H9 (cell line): ENCODE results near the gene RSPH9. TPM values are rescaled to one million over a fixed set of nuclear protein-coding genes. Genes with fewer than 3 reads are reported as not detected.

Experiments
- DNase-seq: peaks from one replicate; pipeline ENCODE4 v3.0.0-alpha.2; 2017
- H2AFZ ChIP-seq: one replicate; pipeline ENCODE4 v1.6.1; 2013; ENCODE audit warnings: mild to moderate bottlenecking, low read length, control low read depth, moderate library complexity
- H2AK5ac ChIP-seq: 2 replicates; pipeline ENCODE4 v1.6.1; 2013; ENCODE audit warnings: low read length, control low read depth, mixed read lengths; ENCODE audit not compliant: insufficient read length
- H2BK120ac ChIP-seq: one replicate; pipeline ENCODE4 v1.6.1; 2013; ENCODE audit warnings: low read depth, mild to moderate bottlenecking, low read length, control low read depth, inconsistent platforms; ENCODE audit not compliant: poor library complexity, severe bottlenecking
- H2BK12ac ChIP-seq: 2 replicates; pipeline ENCODE4 v1.6.1; 2013; ENCODE audit warnings: low read length, control low read depth, mixed read lengths, low read depth; ENCODE audit not compliant: insufficient read length
- H2BK15ac ChIP-seq: 2 replicates; pipeline ENCODE4 v1.6.1; 2013; ENCODE audit warnings: low read depth, low read length, control low read depth
- H2BK20ac ChIP-seq: one replicate; pipeline ENCODE4 v1.6.1; 2013; ENCODE audit warnings: low read depth, mild to moderate bottlenecking, low read length, control low read depth, inconsistent platforms; ENCODE audit not compliant: poor library complexity, severe bottlenecking
- H2BK5ac ChIP-seq: 2 replicates; pipeline ENCODE4 v1.6.1; 2013; ENCODE audit warnings: low read length, control low read depth, mixed read lengths; ENCODE audit not compliant: insufficient read length
- H3K14ac ChIP-seq: 2 replicates; pipeline ENCODE4 v1.6.1; 2013; ENCODE audit warnings: low read length, control low read depth; ENCODE audit not compliant: insufficient read depth
- H3K18ac ChIP-seq: 2 replicates; pipeline ENCODE4 v1.6.1; 2013; ENCODE audit warnings: low read depth, mild to moderate bottlenecking, mixed read lengths, low read length, control low read depth; ENCODE audit not compliant: insufficient read length
- H3K23ac ChIP-seq: 2 replicates; pipeline ENCODE4 v1.6.1; 2013; ENCODE audit warnings: low read length, control low read depth, mixed read lengths, low read depth; ENCODE audit not compliant: insufficient read length
- H3K23me2 ChIP-seq: 2 replicates; pipeline ENCODE4 v1.6.1; 2013; ENCODE audit warnings: low read depth, mild to moderate bottlenecking, mixed read lengths, low read length, control low read depth; ENCODE audit not compliant: insufficient read length, poor library complexity, severe bottlenecking
- H3K27ac ChIP-seq: 2 replicates; pipeline ENCODE4 v1.5.1; 2013; ENCODE audit warnings: low read length, control low read depth, mixed read lengths, low read depth; ENCODE audit not compliant: insufficient read length
- H3K27me3 ChIP-seq: 2 replicates; pipeline ENCODE4 v1.6.1; 2013; ENCODE audit warnings: low read length, control low read depth, inconsistent platforms; ENCODE audit not compliant: insufficient read depth
- H3K4ac ChIP-seq: 2 replicates; pipeline ENCODE4 v1.6.1; 2013; ENCODE audit warnings: low read depth, mild to moderate bottlenecking, control low read depth, inconsistent platforms, low read length, moderate library complexity
- H3K4me1 ChIP-seq: 2 replicates; pipeline ENCODE4 v1.6.1; 2013; ENCODE audit warnings: low read length, control low read depth, inconsistent platforms; ENCODE audit not compliant: insufficient read depth
- H3K4me2 ChIP-seq: 2 replicates; pipeline ENCODE4 v1.6.1; 2013; ENCODE audit warnings: low read length, control low read depth, mixed read lengths; ENCODE audit not compliant: insufficient read length, insufficient read depth
- H3K56ac ChIP-seq: 2 replicates; pipeline ENCODE4 v1.6.1; 2013; ENCODE audit warnings: low read depth, mild to moderate bottlenecking, mixed read lengths, low read length, control low read depth; ENCODE audit not compliant: insufficient read length
- H3K79me1 ChIP-seq: 2 replicates; pipeline ENCODE4 v1.6.1; 2013; ENCODE audit warnings: low read depth, mild to moderate bottlenecking, moderate library complexity, low read length, control low read depth, inconsistent platforms; ENCODE audit not compliant: insufficient read depth, poor library complexity, severe bottlenecking
- H3K79me2 ChIP-seq: 2 replicates; pipeline ENCODE4 v1.6.1; 2013; ENCODE audit warnings: low read length, control low read depth, inconsistent platforms; ENCODE audit not compliant: insufficient read depth
- H3K9ac ChIP-seq: 2 replicates; pipeline ENCODE4 v1.6.1; 2013; ENCODE audit warnings: low read length, control low read depth, mixed read lengths; ENCODE audit not compliant: insufficient read length; ENCODE audit errors: extremely low read depth
- H3K9me3 ChIP-seq: one replicate; pipeline ENCODE4 v1.6.1; 2013; ENCODE audit warnings: low read depth, low read length, inconsistent platforms; ENCODE audit not compliant: control insufficient read depth
- H3T11ph ChIP-seq: one replicate; pipeline ENCODE4 v1.6.1; 2013; ENCODE audit warnings: mild to moderate bottlenecking, low read length, control low read depth, inconsistent platforms
- H4K20me1 ChIP-seq: one replicate; pipeline ENCODE4 v1.6.1; 2013; ENCODE audit not compliant: control insufficient read depth, insufficient read length, insufficient read depth
- H4K5ac ChIP-seq: 2 replicates; pipeline ENCODE4 v1.6.1; 2013; ENCODE audit warnings: low read depth, mild to moderate bottlenecking, mixed read lengths, low read length, control low read depth; ENCODE audit not compliant: insufficient read length
- H4K8ac ChIP-seq: replicated peaks from 2 replicates; pipeline ENCODE4 v1.6.1; 2013; ENCODE audit warnings: low read length, control low read depth, mixed read lengths, low read depth; ENCODE audit not compliant: insufficient read length
- H4K91ac ChIP-seq: 2 replicates; pipeline ENCODE4 v1.6.1; 2013; ENCODE audit warnings: low read depth, mild to moderate bottlenecking, moderate library complexity, mixed read lengths, low read length, control low read depth; ENCODE audit not compliant: insufficient read length
- H3K27ac Mint-ChIP-seq, 3 experiments: 2 replicates in 2 of 3; 3 replicates in 1 of 3; pipeline ENCODE4 v1.8.0; 2020 to 2021; ENCODE audit warnings: mixed read lengths in 3 of 3, mild to moderate bottlenecking in 1 of 3, moderate library complexity in 1 of 3
- H3K27me3 Mint-ChIP-seq: 2 replicates; pipeline ENCODE4 v1.8.0; 2021; ENCODE audit warnings: low read depth, mild to moderate bottlenecking, moderate library complexity, mixed read lengths
- H3K36me3 Mint-ChIP-seq, 3 experiments: 2 replicates in 2 of 3; 3 replicates in 1 of 3; pipeline ENCODE4 v1.8.0; 2020 to 2021; ENCODE audit warnings: low read depth in 3 of 3, mixed read lengths in 3 of 3; ENCODE audit not compliant: insufficient read depth in 1 of 3
- H3K4me1 Mint-ChIP-seq, 2 experiments: 2 replicates each; pipeline ENCODE4 v1.8.0; 2020; ENCODE audit warnings: mixed read lengths in 2 of 2
- H3K4me3 Mint-ChIP-seq, 2 experiments: 2 replicates in 1 of 2; 3 replicates in 1 of 2; pipeline ENCODE4 v1.8.0; 2020 to 2021; ENCODE audit warnings: mild to moderate bottlenecking in 2 of 2, mixed read lengths in 2 of 2, moderate library complexity in 1 of 2
- H3K9me3 Mint-ChIP-seq, 2 experiments: 2 replicates in 1 of 2; 3 replicates in 1 of 2; pipeline ENCODE4 v1.8.0; 2020; ENCODE audit warnings: mild to moderate bottlenecking in 2 of 2, mixed read lengths in 2 of 2, moderate library complexity in 1 of 2
- WGBS: extraction: QIAGEN DNeasy Blood & Tissue Kit; methylation state at CpG from one replicate; pipeline ENCODE4 v1.1.7; 2013; ENCODE audit warnings: missing lambda C conversion rate, low lambda C conversion rate, mixed read lengths; ENCODE audit not compliant: insufficient read length; ENCODE audit errors: extremely low coverage; 5-methylcytosine and 5-hydroxymethylcytosine counted together
- total RNA-seq: library from RNA; stranded (reverse); gene quantifications from 2 replicates; pipeline ENCODE4 v1.2.1, GENCODE V29; 2021
- TF ChIP-seq, protein P1 (sequence below): fragments of 200-600 bp; sonication (generic); conservative IDR thresholded peaks from 3 replicates; pipeline ENCODE4 v1.8.0; 2021; ENCODE audit warnings: antibody characterized with exemption, mild to moderate bottlenecking

Gene RSPH9
- total RNA-seq, 1 experiment from 2014 or later, result 0.39 TPM

DNA sequence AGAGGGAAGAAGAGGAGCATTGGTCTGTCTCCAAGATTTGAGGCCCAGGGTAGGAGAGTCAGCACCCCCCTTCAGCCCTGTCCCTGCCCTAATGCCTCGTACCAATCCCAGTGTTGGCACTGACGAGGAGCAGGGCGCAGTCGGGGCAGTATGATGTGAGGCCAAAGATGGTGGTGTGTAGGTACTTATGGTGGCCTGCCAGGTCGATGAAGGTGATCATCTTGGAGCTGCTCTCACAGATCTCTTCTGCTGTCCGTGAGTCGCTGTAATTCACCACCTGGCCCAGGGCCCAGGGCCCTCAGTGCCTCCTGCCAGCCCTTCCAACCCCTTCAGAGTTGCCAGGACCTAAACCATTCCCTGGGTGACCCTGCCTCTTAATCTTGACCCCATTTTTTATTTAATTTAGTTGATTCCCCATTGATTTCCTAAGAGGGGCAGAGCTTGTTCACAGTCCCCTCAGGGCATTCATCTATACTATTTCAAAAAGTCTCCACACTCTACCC lies 20.0 kb upstream of the RSPH9 start:
- H2BK15ac ChIP-seq, result no peak overlapping the region
- no peak overlapping the region for H2BK20ac ChIP-seq
- H3K9ac ChIP-seq, result no peak overlapping the region
- no peak overlapping the region for H3K56ac ChIP-seq
- no peak overlapping the region for H3K18ac ChIP-seq
- Mint-ChIP-seq H3K36me3 (peaks cover 51 to 80% (median 78%) of the 10 kb centered on the region in 3 experiments; a peak in 6 of 7 replicates), H3K27me3 (no peaks in the 10 kb centered on the region), H3K9me3 (no peaks in the 10 kb centered on the region), H3K27ac (no peak overlapping the region), H3K4me1 (peaks cover 10 to 13% of the 10 kb centered on the region in 2 experiments), H3K4me3 (no peak overlapping the region; a peak in 1 of 5 replicates)
- H3T11ph ChIP-seq, result no peak overlapping the region
- H2AFZ ChIP-seq, result no peak overlapping the region
- no peak overlapping the region for H2AK5ac ChIP-seq
- H3K14ac ChIP-seq, result no peak overlapping the region
- no peaks in the 10 kb centered on the region for H3K79me2 ChIP-seq
- TF ChIP-seq, protein P1, sequence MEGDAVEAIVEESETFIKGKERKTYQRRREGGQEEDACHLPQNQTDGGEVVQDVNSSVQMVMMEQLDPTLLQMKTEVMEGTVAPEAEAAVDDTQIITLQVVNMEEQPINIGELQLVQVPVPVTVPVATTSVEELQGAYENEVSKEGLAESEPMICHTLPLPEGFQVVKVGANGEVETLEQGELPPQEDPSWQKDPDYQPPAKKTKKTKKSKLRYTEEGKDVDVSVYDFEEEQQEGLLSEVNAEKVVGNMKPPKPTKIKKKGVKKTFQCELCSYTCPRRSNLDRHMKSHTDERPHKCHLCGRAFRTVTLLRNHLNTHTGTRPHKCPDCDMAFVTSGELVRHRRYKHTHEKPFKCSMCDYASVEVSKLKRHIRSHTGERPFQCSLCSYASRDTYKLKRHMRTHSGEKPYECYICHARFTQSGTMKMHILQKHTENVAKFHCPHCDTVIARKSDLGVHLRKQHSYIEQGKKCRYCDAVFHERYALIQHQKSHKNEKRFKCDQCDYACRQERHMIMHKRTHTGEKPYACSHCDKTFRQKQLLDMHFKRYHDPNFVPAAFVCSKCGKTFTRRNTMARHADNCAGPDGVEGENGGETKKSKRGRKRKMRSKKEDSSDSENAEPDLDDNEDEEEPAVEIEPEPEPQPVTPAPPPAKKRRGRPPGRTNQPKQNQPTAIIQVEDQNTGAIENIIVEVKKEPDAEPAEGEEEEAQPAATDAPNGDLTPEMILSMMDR, result no peak
- H4K8ac ChIP-seq, result no peak overlapping the region
- no peak overlapping the region for H4K91ac ChIP-seq
- H3K23me2 ChIP-seq, result peaks cover 8% of the 10 kb centered on the region
- H3K4me2 ChIP-seq, result no peak overlapping the region
- no peaks in the 10 kb centered on the region for H3K27me3 ChIP-seq
- no peaks in the 10 kb centered on the region for H3K4me1 ChIP-seq
- no peak overlapping the region for H2BK5ac ChIP-seq
- WGBS, result no CpG with 5 or more reads among the region's 7 CpGs
- DNase-seq, result no peak
- H4K20me1 ChIP-seq, result no peaks in the 10 kb centered on the region
- H4K5ac ChIP-seq, result no peak overlapping the region
- no peak overlapping the region for H2BK120ac ChIP-seq
- H3K4ac ChIP-seq, result no peak overlapping the region
- H3K23ac ChIP-seq, result no peak overlapping the region
- peaks cover 6% of the 10 kb centered on the region for H3K79me1 ChIP-seq
- H2BK12ac ChIP-seq, result no peak overlapping the region
- H3K27ac ChIP-seq, result no peak overlapping the region
- no peaks in the 10 kb centered on the region for H3K9me3 ChIP-seq
